HepG2 (cell line): ENCODE results near the gene CEP131. TPM values are rescaled to one million over a fixed set of nuclear protein-coding genes. Genes with fewer than 3 reads are reported as not detected.

ENCODE experiments used
- CEBPB ChIP-seq: IDR thresholded peaks from 2 replicates; pipeline ENCODE4 v1.6.1; 2011; ENCODE audit warnings: low read depth, low read length, improper control_type of control experiment, borderline replicate concordance
- CENPBD1 ChIP-seq: sonication (generic); formaldehyde crosslinking; IDR thresholded peaks from 2 replicates; pipeline ENCODE4 v1.8.0; 2022; ENCODE audit warnings: missing genetic modification reagents, low read depth, mild to moderate bottlenecking, borderline replicate concordance
- EZH2 ChIP-seq: conservative IDR thresholded peaks from 2 replicates; pipeline ENCODE4 v1.6.1; 2012; ENCODE audit warnings: mild to moderate bottlenecking, low read depth, low read length, moderate library complexity
- HHEX ChIP-seq: IDR thresholded peaks from 2 replicates; pipeline ENCODE4 v1.6.1; 2016; ENCODE audit warnings: control low read depth
- MED13 ChIP-seq: sonication (generic); formaldehyde crosslinking; IDR thresholded peaks from 2 replicates; pipeline ENCODE4 v1.5.0; 2020; ENCODE audit warnings: missing genetic modification reagents
- MEF2D ChIP-seq: sonication (generic); formaldehyde crosslinking; IDR thresholded peaks from 2 replicates; pipeline ENCODE4 v1.5.1; 2020; ENCODE audit warnings: mild to moderate bottlenecking, missing genetic modification reagents
- MIER2 ChIP-seq: IDR thresholded peaks from 2 replicates; pipeline ENCODE4 v1.6.1; 2016; ENCODE audit warnings: missing biosample characterization, missing genetic modification reagents
- PHB2 ChIP-seq: fragments of 450-650 bp; IDR thresholded peaks from 2 replicates; pipeline ENCODE4 v1.6.1; 2018; ENCODE audit not compliant: partially characterized antibody
- PITX1 ChIP-seq: sonication (generic); formaldehyde crosslinking; IDR thresholded peaks from 2 replicates; pipeline ENCODE4 v1.5.1; 2020; ENCODE audit warnings: mild to moderate bottlenecking, missing genetic modification reagents
- PRMT3 ChIP-seq: sonication (generic); formaldehyde crosslinking; IDR thresholded peaks from 2 replicates; pipeline ENCODE4 v1.8.1; 2022; ENCODE audit warnings: low read depth, mild to moderate bottlenecking, moderate library complexity, missing genetic modification reagents, borderline replicate concordance
- RXRB ChIP-seq: IDR thresholded peaks from 2 replicates; pipeline ENCODE4 v1.6.1; 2016; ENCODE audit warnings: borderline replicate concordance, missing genetic modification reagents, missing compliant biosample characterization
- SALL2 ChIP-seq: sonication (generic); formaldehyde crosslinking; IDR thresholded peaks from 2 replicates; pipeline ENCODE4 v1.8.1; 2023; ENCODE audit warnings: mild to moderate bottlenecking, missing genetic modification reagents, inconsistent platforms
- SMYD3 ChIP-seq: sonication (generic); formaldehyde crosslinking; IDR thresholded peaks from 2 replicates; pipeline ENCODE4 v1.8.1; 2023; ENCODE audit warnings: mild to moderate bottlenecking, missing genetic modification reagents
- SP140L ChIP-seq: sonication (generic); formaldehyde crosslinking; IDR thresholded peaks from 2 replicates; pipeline ENCODE4 v1.4.0; 2020; ENCODE audit warnings: missing genetic modification reagents, borderline replicate concordance
- TBX3 ChIP-seq: fragments of 450-650 bp; IDR thresholded peaks from 2 replicates; pipeline ENCODE4 v1.6.1; 2017; ENCODE audit warnings: antibody characterized with exemption, mild to moderate bottlenecking, inconsistent platforms, borderline replicate concordance
- ZBTB7B ChIP-seq: sonication (generic); formaldehyde crosslinking; IDR thresholded peaks from 2 replicates; pipeline ENCODE4 v1.4.0; 2020; ENCODE audit warnings: missing genetic modification reagents
- ZFP82 ChIP-seq: sonication (generic); formaldehyde crosslinking; IDR thresholded peaks from 2 replicates; pipeline ENCODE4 v1.5.1; 2020; ENCODE audit warnings: mild to moderate bottlenecking, missing genetic modification reagents, borderline replicate concordance
- ZMAT3 ChIP-seq: sonication (generic); formaldehyde crosslinking; conservative IDR thresholded peaks from 2 replicates; pipeline ENCODE4 v1.7.0; 2021; ENCODE audit warnings: missing genetic modification reagents
- ZNF235 ChIP-seq: sonication (generic); formaldehyde crosslinking; IDR thresholded peaks from 2 replicates; pipeline ENCODE4 v1.8.1; 2023; ENCODE audit warnings: mild to moderate bottlenecking, missing genetic modification reagents, borderline replicate concordance
- ZNF260 ChIP-seq: sonication (generic); formaldehyde crosslinking; IDR thresholded peaks from 2 replicates; pipeline ENCODE4 v1.4.0; 2020; ENCODE audit warnings: missing genetic modification reagents, low read depth, mild to moderate bottlenecking, borderline replicate concordance
- ZNF441 ChIP-seq: sonication (generic); formaldehyde crosslinking; IDR thresholded peaks from 2 replicates; pipeline ENCODE4 v1.7.0; 2021; ENCODE audit warnings: missing genetic modification reagents, borderline replicate concordance
- ZNF563 ChIP-seq: sonication (generic); formaldehyde crosslinking; IDR thresholded peaks from 2 replicates; pipeline ENCODE4 v1.8.0; 2022; ENCODE audit warnings: mild to moderate bottlenecking, moderate library complexity, missing genetic modification reagents
- ZNF574 ChIP-seq: sonication (generic); formaldehyde crosslinking; IDR thresholded peaks from 2 replicates; pipeline ENCODE4 v1.4.0; 2020; ENCODE audit warnings: missing genetic modification reagents
- ZNF703 ChIP-seq: sonication (generic); formaldehyde crosslinking; IDR thresholded peaks from 2 replicates; pipeline ENCODE4 v1.5.1; 2020; ENCODE audit warnings: missing genetic modification reagents, mild to moderate bottlenecking, moderate library complexity, borderline replicate concordance
- polyA plus RNA-seq, 8 experiments: library from polyadenylated mRNA; depleted of rRNA in 3 of 8; stranded (reverse) in 7 of 8; unstranded in 1 of 8; fragments of >200 nt; fragmentation: Illumina TruSeq in 4 of 8; extraction: Trizol in 4 of 8; gene quantifications; 2 replicates each; pipeline versions ENCODE4 v1.2.1 to v1.2.3, GENCODE V29; 2011 to 2016; ENCODE audit warnings: low read depth in 4 of 8, missing spikeins in 1 of 8, mixed read lengths in 1 of 8; ENCODE audit not compliant: insufficient read depth in 1 of 8
- total RNA-seq, 5 experiments: library from RNA; depleted of rRNA; stranded (reverse); fragments of >200 nt; fragmentation: Illumina TruSeq; extraction: Trizol; gene quantifications; 2 replicates each; pipeline ENCODE4 v1.2.3, GENCODE V29; 2016; ENCODE audit warnings: low read depth in 1 of 5
- TF ChIP-seq, protein P1 (sequence below): sonication (generic); formaldehyde crosslinking; IDR thresholded peaks from 2 replicates; pipeline ENCODE4 v1.4.0; 2020; ENCODE audit warnings: missing genetic modification reagents
- TF ChIP-seq, protein P2 (sequence below): sonication (generic); formaldehyde crosslinking; IDR thresholded peaks from 2 replicates; pipeline ENCODE4 v1.4.0; 2020; ENCODE audit warnings: missing genetic modification reagents

Gene CEP131
- total and polyA plus RNA-seq, 2 of the 13 experiments (the other 11 are each of a cell fraction or from before 2014, with no cell fraction given) = 5.0 to 16.8 TPM

GRCh38 chr17:81223762-81224130 is 981 bp upstream of the CEP131 start (continued):
- TF ChIP-seq, protein P1, sequence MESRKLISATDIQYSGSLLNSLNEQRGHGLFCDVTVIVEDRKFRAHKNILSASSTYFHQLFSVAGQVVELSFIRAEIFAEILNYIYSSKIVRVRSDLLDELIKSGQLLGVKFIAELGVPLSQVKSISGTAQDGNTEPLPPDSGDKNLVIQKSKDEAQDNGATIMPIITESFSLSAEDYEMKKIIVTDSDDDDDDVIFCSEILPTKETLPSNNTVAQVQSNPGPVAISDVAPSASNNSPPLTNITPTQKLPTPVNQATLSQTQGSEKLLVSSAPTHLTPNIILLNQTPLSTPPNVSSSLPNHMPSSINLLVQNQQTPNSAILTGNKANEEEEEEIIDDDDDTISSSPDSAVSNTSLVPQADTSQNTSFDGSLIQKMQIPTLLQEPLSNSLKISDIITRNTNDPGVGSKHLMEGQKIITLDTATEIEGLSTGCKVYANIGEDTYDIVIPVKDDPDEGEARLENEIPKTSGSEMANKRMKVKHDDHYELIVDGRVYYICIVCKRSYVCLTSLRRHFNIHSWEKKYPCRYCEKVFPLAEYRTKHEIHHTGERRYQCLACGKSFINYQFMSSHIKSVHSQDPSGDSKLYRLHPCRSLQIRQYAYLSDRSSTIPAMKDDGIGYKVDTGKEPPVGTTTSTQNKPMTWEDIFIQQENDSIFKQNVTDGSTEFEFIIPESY = peak; percentile 96
- TF ChIP-seq HHEX (no peak), EZH2 (no peak), MED13 (no peak), SP140L (no peak; the same call in 1 of the 2 replicates), ZNF563 (no peak), TBX3 (no peak), ZNF235 (CRISPR knock-in tag) (no peak), PRMT3 (CRISPR knock-in tag) (no peak), ZNF703 (CRISPR knock-in tag) (no peak), ZMAT3 (peak; percentile 3; the same call in 1 of the 2 replicates), ZNF260 (CRISPR knock-in tag) (no peak), RXRB (no peak), PHB2 (no peak), ZNF441 (CRISPR knock-in tag) (no peak), SALL2 (CRISPR knock-in tag) (no peak), ZNF574 (CRISPR knock-in tag) (no peak), PITX1 (CRISPR knock-in tag) (no peak), CENPBD1 (CRISPR knock-in tag) (no peak), MEF2D (CRISPR knock-in tag) (no peak), CEBPB (peak; percentile 41; the same call in 1 of the 2 replicates), ZBTB7B (CRISPR knock-in tag) (no peak), MIER2 (CRISPR knock-in tag) (no peak), SMYD3 (no peak), ZFP82 (no peak)
- TF ChIP-seq, protein P2, sequence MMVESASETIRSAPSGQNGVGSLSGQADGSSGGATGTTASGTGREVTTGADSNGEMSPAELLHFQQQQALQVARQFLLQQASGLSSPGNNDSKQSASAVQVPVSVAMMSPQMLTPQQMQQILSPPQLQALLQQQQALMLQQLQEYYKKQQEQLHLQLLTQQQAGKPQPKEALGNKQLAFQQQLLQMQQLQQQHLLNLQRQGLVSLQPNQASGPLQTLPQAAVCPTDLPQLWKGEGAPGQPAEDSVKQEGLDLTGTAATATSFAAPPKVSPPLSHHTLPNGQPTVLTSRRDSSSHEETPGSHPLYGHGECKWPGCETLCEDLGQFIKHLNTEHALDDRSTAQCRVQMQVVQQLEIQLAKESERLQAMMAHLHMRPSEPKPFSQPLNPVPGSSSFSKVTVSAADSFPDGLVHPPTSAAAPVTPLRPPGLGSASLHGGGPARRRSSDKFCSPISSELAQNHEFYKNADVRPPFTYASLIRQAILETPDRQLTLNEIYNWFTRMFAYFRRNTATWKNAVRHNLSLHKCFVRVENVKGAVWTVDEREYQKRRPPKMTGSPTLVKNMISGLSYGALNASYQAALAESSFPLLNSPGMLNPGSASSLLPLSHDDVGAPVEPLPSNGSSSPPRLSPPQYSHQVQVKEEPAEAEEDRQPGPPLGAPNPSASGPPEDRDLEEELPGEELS (CRISPR knock-in tag) = no peak
